Epidermal melanocyte (primary cell): Measurements from ENCODE around the gene GIT1.

Experiments
- DNase-seq: peaks from one replicate; pipeline ENCODE4 v3.0.0; 2011; ENCODE audit warnings: low spot score; ENCODE audit not compliant: insufficient read length

Gene GIT1

GRCh38 chr17:29533976-29534375 lies 55.5 kb downstream of the GIT1 start:
- no peak for DNase-seq

GRCh38 chr17:29526322-29526721 lies 63.1 kb downstream of the GIT1 start:
- no peak for DNase-seq

GRCh38 chr17:29524692-29525091 lies 64.8 kb downstream of the GIT1 start:
- no peak for DNase-seq
